Measurements from ENCODE around the gene PPP1R2.

DNA sequence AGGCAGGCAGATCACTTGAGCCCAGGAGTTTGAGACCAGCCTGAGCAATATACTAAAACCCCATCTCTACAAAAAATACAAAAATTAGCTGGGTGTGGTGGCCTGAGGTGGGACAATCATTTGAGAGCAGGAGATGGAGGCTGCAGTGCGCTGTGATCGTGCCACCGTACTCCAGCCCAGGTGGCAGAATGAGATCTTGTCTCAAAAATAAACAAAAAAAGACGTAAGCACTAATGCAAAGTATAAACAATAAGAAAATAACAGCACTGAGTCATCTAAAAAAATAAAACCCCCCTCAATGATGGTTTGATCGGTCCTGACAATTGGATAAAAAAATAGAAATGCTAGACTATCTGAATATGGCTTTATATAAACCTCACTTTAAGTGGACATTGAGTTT is 3.6 kb downstream of the PPP1R2 start:
- TF ChIP-seq GATA2 (IDR thresholded peaks at IDR 0.05; ENCODE audit: low read depth, low read length) (no peak), GATA3 (IDR thresholded peaks at IDR 0.05; ENCODE audit: low read depth, low read length) (no peak)

Measured in SH-SY5Y (cell line).